ENCODE results near the gene DOK4.

DOK4 gene

DNA sequence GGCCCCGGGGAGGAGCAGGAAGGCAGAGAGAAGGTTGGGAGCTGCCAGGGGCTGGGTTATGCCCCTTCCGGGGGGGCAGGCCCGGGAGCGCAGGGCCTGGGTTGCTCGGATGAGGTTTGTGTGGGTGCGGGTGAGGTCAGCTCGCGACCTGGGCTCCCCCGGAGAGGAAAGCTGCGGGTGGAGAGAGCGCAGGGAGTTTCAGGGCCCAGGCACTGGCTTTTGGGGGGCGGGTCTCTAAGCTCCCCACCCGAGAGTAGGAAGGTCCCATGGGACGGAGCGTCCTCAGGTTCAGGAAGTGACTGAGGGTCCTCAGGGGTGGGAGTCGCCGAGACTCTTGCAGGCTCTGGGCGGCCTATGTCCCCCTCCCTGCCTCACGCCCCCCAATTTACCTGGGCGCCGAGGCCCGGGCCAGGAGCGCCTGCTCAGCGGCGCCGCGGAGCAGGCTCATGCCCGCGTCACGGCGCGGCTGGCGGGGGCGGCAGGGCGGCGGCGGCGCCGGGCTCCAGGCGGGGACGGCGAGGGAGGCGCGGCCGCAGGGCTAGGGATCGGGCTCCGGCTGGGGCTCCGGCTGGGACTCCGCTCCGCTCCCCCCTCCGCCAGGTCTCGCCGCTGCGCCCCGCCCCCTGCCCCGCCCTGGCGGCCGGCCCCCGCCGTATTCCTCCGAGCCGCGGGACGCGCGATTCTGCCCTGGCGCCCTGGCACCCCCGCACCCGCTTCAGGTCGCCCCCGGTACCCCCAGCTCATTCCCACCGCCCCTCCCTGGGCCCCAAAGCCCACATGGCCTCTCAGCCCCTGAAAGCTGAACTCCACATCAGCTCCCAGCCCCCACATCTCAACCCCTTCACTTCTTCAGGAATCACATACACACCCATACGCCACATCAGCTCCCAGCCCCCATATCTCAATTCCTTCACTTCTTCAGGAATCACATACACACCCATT is at the start of gene DOK4:
Gene DOK4 (minus strand): TSS at position 578 of the 942 bp plus-strand sequence. CDS start 6,986 bp downstream, outside the sequence.
- peak; percentile 68 to 79 (median 72) for DNase-seq

GRCh38 chr16:57535680-57536305 is 49.5 kb upstream of the DOK4 start:
- DNase-seq, result peak; percentile 58 to 78 (median 74)

DNA sequence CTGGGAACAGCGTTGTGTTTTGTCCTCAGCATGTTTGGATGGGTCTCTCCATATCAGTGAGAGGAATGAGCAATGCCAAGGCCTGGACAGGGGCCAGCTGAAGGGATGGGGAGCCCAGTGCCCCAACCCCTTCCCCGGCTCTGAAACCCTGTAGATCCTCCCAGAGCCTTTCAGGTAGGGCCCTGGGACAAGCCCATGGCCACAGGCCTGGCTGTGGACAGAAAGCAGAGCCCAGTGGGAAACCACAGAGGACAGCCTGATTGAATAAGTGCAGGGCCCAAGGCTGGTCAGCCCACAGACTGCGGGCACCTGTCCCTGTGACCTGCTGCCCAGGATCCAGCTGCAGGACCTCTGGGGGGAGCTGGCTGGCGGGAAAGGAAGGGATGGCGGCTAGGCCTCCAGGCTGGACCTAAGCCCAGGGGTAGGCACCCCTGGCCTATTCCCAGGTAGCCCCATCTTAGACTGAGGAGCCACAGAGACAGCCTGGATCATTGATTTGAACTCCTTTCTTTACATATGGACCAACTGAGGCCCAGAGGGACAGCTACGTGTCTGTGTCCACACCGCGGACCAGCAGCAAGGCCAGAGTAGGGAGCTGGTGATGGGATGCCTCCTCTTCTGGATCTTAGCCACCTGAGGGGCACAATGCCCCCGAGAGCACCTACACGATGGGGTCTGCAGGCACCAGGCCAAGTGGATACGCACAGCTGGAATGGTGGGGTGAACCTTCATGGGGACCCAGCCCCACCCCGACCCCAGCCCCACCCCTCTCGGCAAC is 48.8 kb upstream of the DOK4 start:
- DNase-seq, result no peak

- DNase-seq, result no peak
Observed at GRCh38 chr16:57534337-57534880, 48.1 kb upstream of the DOK4 start.

DNA sequence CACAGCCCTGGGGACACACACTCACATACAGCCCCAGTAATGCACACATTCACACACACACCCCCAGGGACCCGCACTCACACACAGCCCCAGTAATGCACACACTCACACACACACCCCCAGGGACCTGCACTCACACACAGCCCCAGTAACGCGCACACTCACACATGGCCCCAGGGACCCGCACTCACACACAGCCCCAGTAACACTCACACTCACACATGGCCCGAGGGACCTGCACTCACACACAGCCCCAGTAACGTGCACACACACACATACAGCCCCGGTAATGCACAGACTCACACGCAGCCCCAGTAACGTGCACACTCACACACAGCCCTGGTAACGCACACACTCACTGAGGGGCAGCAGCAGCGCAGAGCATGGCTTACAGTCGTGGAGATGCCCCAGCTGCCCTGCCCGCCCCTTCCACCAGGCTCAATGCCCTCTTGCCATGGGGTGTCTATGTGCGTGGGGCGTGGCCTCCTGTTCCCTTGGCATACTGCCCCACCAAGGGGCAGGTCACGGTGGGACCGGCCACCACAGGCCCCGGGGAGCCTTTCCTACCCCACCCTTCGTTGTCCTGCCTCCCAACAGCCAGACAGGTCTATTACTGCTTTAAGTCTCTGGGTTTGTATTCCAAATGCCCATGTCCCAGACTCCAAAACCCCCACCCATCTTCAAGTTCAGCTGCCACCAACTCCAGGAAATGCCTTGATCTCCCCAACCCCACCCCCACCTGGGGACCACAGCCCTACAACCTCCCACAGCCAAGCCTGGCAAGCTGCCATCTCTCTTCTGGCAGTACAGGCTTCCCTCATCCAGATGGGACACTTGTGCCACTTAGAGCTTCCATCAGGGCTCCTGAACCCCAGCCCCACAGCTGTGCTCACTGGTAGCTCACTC is 47.4 kb upstream of the DOK4 start:
- DNase-seq, result no peak

DNA sequence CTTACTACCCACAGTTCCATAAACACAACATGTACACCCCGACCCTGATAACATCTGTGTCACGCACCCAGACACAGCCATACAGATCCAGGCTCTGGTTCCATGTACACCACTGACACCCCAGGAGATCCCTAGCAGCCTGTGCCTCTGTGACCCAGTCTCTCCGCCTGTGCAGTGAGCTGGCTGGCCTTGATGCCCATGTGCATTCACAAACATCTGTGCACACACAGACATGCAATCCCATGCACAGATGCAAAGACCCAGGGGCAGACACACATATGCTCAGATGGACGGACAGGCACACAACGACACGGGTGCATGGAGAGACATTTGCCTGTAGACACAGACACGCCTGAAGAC is 46.0 kb upstream of the DOK4 start:
- no peak for DNase-seq

- DNase-seq, result no peak
Observed at GRCh38 chr16:57531635-57532265, 45.5 kb upstream of the DOK4 start.

GRCh38 chr16:57531253-57531575 is 44.9 kb upstream of the DOK4 start:
- no peak for DNase-seq

DNA sequence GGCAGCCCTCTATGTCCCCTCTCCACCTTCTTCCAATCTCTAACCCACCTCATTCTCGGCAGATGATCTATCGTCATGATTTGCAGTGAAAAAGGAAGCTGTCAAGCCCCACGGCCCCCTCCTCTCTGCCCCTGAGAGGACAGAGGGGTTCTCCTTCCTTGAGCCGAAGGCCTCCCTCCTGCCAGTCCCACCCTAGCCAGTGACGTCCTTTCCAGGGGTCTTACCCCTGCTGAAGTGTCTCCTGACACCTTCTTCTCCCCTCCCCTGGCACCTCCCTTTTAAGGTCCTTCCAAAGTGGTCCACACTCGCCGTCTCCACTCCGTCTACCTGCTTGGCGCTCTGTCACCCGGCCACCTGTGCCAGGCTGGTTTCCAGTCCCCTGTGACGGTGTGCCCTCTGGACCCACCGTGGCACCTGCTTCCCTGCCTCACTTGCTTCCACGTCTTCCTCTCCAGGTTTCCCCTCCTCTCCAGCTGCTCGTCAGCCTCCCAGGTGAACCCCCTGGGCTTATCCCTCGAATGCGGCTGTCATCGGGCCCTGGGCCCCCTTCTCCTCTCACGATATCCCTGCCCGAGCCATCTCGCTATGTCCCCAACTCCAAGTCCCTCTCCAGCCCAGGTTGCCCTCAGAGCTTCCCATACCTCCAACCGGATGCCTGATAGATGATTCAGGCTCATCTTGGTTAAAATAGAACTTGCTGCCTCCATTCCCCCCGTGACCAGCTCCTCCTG is 44.4 kb upstream of the DOK4 start:
- no peak for DNase-seq

DNA sequence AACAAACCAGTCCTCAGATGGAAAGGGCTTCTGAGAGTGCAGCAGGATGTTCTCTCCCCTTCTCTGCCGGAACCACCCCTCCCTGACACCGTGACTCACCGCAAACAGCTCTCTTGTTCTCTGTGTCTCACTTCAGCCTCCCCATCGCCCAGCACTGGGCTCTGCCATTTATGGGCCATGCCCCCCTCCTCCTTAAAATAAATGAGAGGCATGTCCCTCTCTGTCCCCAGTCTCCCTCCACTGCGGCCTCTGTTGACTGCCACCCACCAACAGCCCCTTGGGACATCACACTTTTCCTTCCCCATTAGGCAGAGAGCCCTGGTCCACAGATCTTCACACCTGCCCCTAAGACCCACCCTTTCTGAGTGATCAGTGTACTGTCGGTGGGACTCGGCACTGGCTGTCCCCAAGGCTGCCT is 43.8 kb upstream of the DOK4 start:
- no peak for DNase-seq

DNA sequence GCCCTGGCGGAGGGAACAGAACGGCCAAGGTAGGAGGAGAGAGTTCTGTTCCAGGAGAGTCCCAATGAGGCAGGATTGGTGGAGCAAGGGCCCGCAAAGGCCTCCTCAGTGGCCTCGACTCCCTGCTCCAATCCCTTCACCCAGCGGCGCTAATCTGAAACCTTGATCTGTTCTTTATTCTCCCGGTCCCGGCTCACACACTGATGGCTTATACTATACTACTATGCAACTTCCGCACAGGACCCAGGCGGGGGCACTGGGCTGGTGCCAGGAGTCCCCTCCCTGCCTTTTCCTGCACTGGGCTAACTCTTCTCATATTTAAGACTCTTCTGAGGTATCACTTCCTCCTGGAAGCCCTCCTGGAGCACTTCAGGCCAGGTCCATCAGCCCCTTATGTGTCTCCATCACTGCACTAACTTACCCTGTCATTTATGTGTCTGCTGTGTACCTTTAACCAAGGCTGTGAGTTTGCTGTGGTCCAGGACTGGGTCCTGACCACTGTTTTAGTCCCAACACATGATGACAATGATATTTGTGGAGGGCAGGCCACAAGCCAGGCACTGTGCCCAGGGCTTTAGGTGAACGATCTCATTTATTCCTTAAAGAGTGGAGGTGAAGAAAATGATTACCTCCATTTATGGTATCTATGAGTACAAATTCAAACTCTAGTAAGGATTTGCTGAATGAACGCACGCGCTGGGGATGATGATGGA is 43.3 kb upstream of the DOK4 start:
- no peak for DNase-seq

- no peak for DNase-seq
Observed at GRCh38 chr16:57528499-57529390, 42.5 kb upstream of the DOK4 start.

DNA sequence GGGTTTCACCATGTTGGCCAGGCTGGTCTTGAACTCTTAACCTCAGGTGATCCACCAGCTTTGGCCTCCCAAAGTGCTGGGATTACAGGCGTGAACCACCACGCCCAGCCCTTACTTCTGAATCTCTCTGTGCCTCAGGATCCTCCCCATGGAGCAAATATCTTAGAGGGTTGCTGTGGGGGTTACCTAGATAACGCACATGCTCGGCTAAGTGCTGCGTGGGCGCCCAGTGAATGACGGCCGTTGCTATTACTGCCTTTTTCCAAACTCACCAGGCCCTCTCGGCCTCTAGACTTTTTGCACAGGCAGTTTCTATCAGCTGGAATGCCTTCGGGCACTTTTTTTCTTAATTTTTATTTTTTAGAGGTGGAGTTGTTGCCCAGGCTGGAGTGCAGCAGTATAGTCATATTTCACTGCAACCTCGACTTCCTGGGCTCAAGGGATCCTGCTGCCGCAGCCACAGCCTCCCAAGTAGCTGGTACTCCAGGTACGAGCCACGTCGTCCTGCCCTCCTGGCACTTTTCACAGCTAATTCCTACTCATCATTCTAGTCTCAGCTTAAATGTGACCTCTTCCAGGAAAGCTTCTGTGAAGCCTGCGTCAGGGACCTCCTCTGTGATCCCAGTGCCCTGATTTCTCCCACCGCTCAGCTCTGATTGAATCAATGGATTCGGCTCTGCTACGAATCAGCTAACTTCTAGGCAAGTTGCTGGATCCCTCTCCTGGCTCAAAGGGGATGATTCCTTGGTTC is 41.5 kb upstream of the DOK4 start:
- no peak for DNase-seq

DNA sequence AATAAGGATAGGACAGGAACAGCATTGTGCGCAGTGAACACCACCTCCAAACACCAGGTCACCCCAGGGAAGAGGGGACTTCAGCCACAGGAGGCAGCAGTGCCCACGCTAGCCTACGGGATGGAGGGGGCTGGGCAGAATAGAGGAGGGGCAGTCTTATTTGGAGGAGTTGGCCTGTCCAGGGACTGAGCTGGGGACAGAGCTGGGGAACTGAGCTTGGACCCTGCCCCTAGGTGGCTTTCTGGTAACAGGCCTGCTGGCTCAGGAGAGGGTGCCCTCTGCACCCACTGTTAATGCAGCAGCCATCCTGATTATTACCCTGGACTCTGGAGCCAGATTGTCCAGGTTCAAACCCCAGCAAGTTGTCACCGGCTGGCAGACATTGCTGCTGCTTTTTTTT is 40.7 kb upstream of the DOK4 start:
- no peak for DNase-seq

GRCh38 chr16:57526498-57526897 is 40.2 kb upstream of the DOK4 start:
- no peak for DNase-seq

DNA sequence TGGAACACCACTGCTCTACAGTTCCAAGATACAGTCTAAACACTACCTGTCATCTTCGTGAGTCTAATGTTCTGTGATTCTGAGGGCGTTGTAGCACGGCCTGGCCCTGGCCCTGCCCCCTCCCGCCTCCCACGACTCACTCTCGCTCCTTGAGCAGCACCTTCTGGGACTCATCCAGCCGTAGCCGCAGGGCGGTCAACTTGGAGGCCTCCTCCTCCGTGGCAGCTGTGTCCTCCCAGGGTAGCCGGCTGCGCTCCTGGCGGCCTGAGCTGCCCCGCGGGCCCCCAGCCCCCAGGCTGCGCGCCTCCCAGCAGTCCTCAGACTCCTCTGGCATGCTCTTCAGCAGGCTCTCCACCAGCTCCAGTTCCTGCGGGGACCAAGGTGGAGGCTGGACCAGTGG is 39.5 kb upstream of the DOK4 start:
- DNase-seq, result no peak

GRCh38 chr16:57522960-57523359 is 36.7 kb upstream of the DOK4 start:
- no peak for DNase-seq

DNA sequence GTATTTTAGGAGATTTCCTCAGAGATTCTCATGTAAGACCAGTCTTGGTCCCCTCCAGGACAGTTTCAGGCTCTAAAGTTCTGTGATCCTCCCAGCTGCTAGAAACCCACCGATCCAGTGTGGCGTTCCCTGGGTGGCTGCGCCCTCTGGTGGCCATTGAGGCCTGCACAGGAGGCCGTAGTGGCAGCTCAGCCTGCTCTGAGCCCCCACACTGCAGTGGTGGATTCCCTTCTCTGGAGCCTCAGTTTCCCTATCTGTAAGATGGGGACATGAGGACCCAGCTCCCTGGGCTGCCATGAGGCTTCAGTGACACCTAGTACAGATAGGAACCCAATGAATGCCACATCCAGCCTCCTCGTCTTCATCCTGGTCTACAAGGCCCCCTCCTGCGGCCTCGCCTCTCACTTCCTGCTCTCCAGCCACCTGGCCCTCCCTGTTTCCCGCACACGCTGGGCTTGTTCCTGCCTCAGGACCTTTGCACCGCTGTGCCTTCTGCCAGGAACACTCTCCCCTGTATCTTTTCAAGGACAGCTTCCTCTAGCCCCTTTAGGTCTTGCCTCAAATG is 33.6 kb upstream of the DOK4 start:
- DNase-seq, result peak; percentile 53 to 84 (median 61)

All from NCI-H1417 (cell line).